HL-60 (cell line): ENCODE measurements around the gene ZDHHC5.

Experiments
- CTCF ChIP-seq: IDR thresholded peaks from one replicate; pipeline ENCODE4 v1.5.1; 2011; ENCODE audit warnings: low read length, control low read depth, inconsistent platforms; ENCODE audit not compliant: insufficient read depth
- GABPA ChIP-seq: IDR thresholded peaks from 2 replicates; pipeline ENCODE4 v1.6.1; 2012; ENCODE audit warnings: low read depth

- TF ChIP-seq CTCF (no peak), GABPA (no peak)
These were observed 27.7 kb upstream of the ZDHHC5 start for GRCh38 chr11:57640068-57640800.
